Liver (tissue), 9 donors: ENCODE data around the gene UBE3B. TPM values are rescaled to one million over a fixed set of nuclear protein-coding genes. Genes with fewer than 3 reads are reported as not detected.

Experiments used
- DNase-seq: peaks from one replicate; pipeline ENCODE4 v3.0.0-alpha.2; 2017; ENCODE audit warnings: low spot score
- H3K27ac ChIP-seq, 2 donors: one replicate each; pipeline ENCODE4 v1.7.0; 2013; ENCODE audit warnings: inconsistent platforms in 2 of 2, low read length in 2 of 2, control low read depth in 1 of 2, low read depth in 1 of 2, mild to moderate bottlenecking in 1 of 2
- H3K27me3 ChIP-seq, 4 donors: one replicate each; pipeline versions ENCODE4 v1.6.1 to v1.7.0; 2013; ENCODE audit warnings: low read length in 3 of 4, inconsistent platforms in 1 of 4, mild to moderate bottlenecking in 1 of 4, moderate library complexity in 1 of 4; ENCODE audit not compliant: control insufficient read depth in 4 of 4, insufficient read depth in 4 of 4
- H3K36me3 ChIP-seq, 4 donors: one replicate each; pipeline versions ENCODE4 v1.6.1 to v1.7.0; 2013; ENCODE audit warnings: low read length in 3 of 4, mild to moderate bottlenecking in 3 of 4, low read depth in 1 of 4, moderate library complexity in 1 of 4; ENCODE audit not compliant: control insufficient read depth in 4 of 4, insufficient read depth in 3 of 4
- H3K4me1 ChIP-seq, 4 donors: one replicate each; pipeline versions ENCODE4 v1.6.1 to v1.7.0; 2013; ENCODE audit warnings: low read length in 3 of 4, mild to moderate bottlenecking in 3 of 4, moderate library complexity in 1 of 4; ENCODE audit not compliant: control insufficient read depth in 4 of 4, insufficient read depth in 4 of 4
- H3K4me3 ChIP-seq, 3 donors: one replicate each; pipeline versions ENCODE4 v1.6.1 to v1.7.0; 2013; ENCODE audit warnings: low read length in 3 of 3, control low read depth in 1 of 3, low read depth in 1 of 3, mild to moderate bottlenecking in 1 of 3
- H3K9ac ChIP-seq, 2 donors: one replicate each; pipeline ENCODE4 v1.7.0; 2013; ENCODE audit warnings: low read length in 2 of 2, mild to moderate bottlenecking in 2 of 2, moderate library complexity in 2 of 2, control low read depth in 1 of 2, low read depth in 1 of 2
- H3K9me3 ChIP-seq, 4 donors: one replicate each; pipeline versions ENCODE4 v1.6.1 to v1.7.0; 2013; ENCODE audit warnings: low read length in 3 of 4; ENCODE audit not compliant: control insufficient read depth in 4 of 4
- ATF3 ChIP-seq: IDR thresholded peaks from 2 replicates; pipeline ENCODE4 v1.6.1; 2016; ENCODE audit warnings: antibody characterized with exemption
- EGR1 ChIP-seq, 2 donors: IDR thresholded peaks; 2 replicates each; pipeline ENCODE4 v1.6.1; 2016 to 2018; ENCODE audit warnings: antibody characterized with exemption in 2 of 2, low read depth in 2 of 2
- FOXA1 ChIP-seq: IDR thresholded peaks from 2 replicates; pipeline ENCODE4 v1.6.1; 2016; ENCODE audit warnings: antibody characterized with exemption
- FOXA2 ChIP-seq: IDR thresholded peaks from 2 replicates; pipeline ENCODE4 v1.6.1; 2016; ENCODE audit warnings: antibody characterized with exemption
- GABPA ChIP-seq, 2 donors: IDR thresholded peaks in 1 of 2; conservative IDR thresholded peaks in 1 of 2; 2 replicates each; pipeline ENCODE4 v1.6.1; 2016; ENCODE audit warnings: antibody characterized with exemption in 2 of 2, mild to moderate bottlenecking in 1 of 2, moderate library complexity in 1 of 2
- HNF4A ChIP-seq, 2 donors: conservative IDR thresholded peaks; 2 replicates each; pipeline ENCODE4 v1.6.1; 2016; ENCODE audit warnings: antibody characterized with exemption in 2 of 2, mild to moderate bottlenecking in 2 of 2
- HNF4G ChIP-seq: IDR thresholded peaks from 2 replicates; pipeline ENCODE4 v1.6.1; 2016; ENCODE audit warnings: antibody characterized with exemption
- JUND ChIP-seq, 2 donors: IDR thresholded peaks; 2 replicates each; pipeline ENCODE4 v1.6.1; 2016; ENCODE audit warnings: antibody characterized with exemption in 2 of 2
- MAX ChIP-seq: IDR thresholded peaks from 2 replicates; pipeline ENCODE4 v1.6.1; 2016; ENCODE audit warnings: antibody characterized with exemption
- NR2F2 ChIP-seq: IDR thresholded peaks from 2 replicates; pipeline ENCODE4 v1.6.1; 2016; ENCODE audit warnings: antibody characterized with exemption
- RAD21 ChIP-seq, 2 donors: IDR thresholded peaks; 2 replicates each; pipeline ENCODE4 v1.6.1; 2016; ENCODE audit warnings: antibody characterized with exemption in 2 of 2, mild to moderate bottlenecking in 2 of 2
- RXRA ChIP-seq, 2 donors: IDR thresholded peaks; 2 replicates each; pipeline ENCODE4 v1.6.1; 2017 to 2018; ENCODE audit warnings: antibody characterized with exemption in 2 of 2, mild to moderate bottlenecking in 1 of 2
- SP1 ChIP-seq: IDR thresholded peaks from 2 replicates; pipeline ENCODE4 v1.6.1; 2018; ENCODE audit warnings: antibody characterized with exemption, mild to moderate bottlenecking
- TAF1 ChIP-seq: conservative IDR thresholded peaks from 2 replicates; pipeline ENCODE4 v1.6.1; 2016; ENCODE audit warnings: antibody characterized with exemption, mild to moderate bottlenecking
- YY1 ChIP-seq: IDR thresholded peaks from 2 replicates; pipeline ENCODE4 v1.6.1; 2016; ENCODE audit warnings: antibody characterized with exemption, mild to moderate bottlenecking
- WGBS: extraction: QIAGEN DNeasy Blood & Tissue Kit; methylation state at CpG from one replicate; pipeline ENCODE4 v1.1.7; 2013; 5-methylcytosine and 5-hydroxymethylcytosine counted together
- polyA plus RNA-seq, 2 donors: library from polyadenylated mRNA; stranded (reverse) in 1 of 2; unstranded in 1 of 2; fragments of 200-250 nt in 1 of 2; fragments of >200 nt in 1 of 2; fragmentation: Nextera tagmentation in 1 of 2; extraction: Ambion mirVana in 1 of 2; gene quantifications; one replicate each; pipeline versions ENCODE4 v1.2.1 to v1.2.3, GENCODE V29; 2013 to 2015
- total RNA-seq, 2 donors: library from RNA; depleted of rRNA; stranded (reverse); fragments of >200 nt; gene quantifications; one replicate each; pipeline ENCODE4 v1.2.3, GENCODE V29; 2014
- TF ChIP-seq, protein P1 (sequence below): IDR thresholded peaks from 2 replicates; pipeline ENCODE4 v1.6.1; 2016; ENCODE audit warnings: antibody characterized with exemption
- TF ChIP-seq, protein P2 (sequence below): IDR thresholded peaks from 2 replicates; pipeline ENCODE4 v1.6.1; 2016; ENCODE audit warnings: antibody characterized with exemption, mild to moderate bottlenecking
- TF ChIP-seq, protein P3 (sequence below): fragments of 150-350 bp; IDR thresholded peaks from 2 replicates; pipeline ENCODE4 v1.5.1; 2017; ENCODE audit warnings: improper control_type of control experiment, low read depth, low read length; ENCODE audit not compliant: missing input control
- donor health status: healthy.
- donor health status: healthy.
- donor health status: healthy.
- donor health status: healthy.
- donor health status: healthy.

The UBE3B gene
- total and polyA plus RNA-seq, 4 donors = 9.3 to 43.4 (median 24.1) TPM

DNA sequence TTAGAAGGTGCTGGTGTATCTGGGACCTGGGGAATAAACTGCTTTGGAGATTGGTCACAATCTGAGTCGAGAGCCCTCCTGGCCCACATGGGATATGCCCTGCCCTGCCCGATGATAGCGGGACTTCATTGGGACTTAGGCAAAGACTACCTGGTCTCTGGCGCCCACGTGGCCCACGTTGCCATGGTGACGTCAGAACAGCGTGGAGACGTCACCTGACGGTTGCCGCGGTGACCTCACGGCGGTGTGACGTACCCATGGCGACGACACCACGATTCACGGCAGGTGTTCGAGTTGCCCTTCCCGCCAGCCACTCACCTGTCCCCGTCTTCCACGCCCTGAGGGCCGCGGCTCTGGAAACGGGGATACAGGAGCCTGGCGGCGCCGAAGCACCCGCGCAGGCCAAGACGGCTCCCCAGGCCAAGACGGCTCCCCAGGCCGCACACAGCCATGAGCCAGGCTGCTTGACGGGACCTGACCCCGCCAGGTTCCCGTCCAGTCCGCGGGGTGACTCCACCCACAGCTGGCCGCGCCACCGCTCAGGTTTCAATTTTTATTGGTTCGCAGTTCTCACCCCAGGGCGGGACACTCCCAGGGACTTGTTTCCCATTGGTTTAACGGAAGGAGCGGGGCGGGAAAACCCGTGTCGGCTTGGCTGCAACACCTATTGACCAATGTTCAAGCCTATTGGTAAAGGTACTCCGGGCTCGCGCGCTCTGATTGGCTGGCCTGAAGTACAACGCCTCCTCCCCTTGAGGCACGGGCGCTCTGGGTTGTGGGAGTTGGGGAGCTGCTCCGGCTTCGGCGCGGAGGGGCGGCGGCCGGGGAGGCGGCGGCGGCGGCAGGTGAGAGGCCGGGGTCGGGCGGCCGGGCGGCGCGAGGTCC, 95.8 kb downstream of the UBE3B start, which contains the start of the genes MMAB and MVK:
TSS of gene MMAB (minus strand) at position 476 of the 885 bp plus-strand sequence. CDS start at position 452, 24 bp downstream.
TSS of gene MVK (plus strand) at position 766 of the 885 bp plus-strand sequence. CDS start 1,029 bp downstream, outside the sequence.
- WGBS = under 1% methylated on average over 74 of the region's 74 CpGs
- no peaks in the 10 kb centered on the region for H3K9me3 ChIP-seq
- peak; percentile 98 for DNase-seq
- peak in 1 of 2 donors; percentile 23 for TF ChIP-seq RAD21 (IDR thresholded peaks at IDR 0.05)
- TF ChIP-seq RXRA (IDR thresholded peaks at IDR 0.05) = peak; percentile 55 to 56
- TF ChIP-seq, protein P1, sequence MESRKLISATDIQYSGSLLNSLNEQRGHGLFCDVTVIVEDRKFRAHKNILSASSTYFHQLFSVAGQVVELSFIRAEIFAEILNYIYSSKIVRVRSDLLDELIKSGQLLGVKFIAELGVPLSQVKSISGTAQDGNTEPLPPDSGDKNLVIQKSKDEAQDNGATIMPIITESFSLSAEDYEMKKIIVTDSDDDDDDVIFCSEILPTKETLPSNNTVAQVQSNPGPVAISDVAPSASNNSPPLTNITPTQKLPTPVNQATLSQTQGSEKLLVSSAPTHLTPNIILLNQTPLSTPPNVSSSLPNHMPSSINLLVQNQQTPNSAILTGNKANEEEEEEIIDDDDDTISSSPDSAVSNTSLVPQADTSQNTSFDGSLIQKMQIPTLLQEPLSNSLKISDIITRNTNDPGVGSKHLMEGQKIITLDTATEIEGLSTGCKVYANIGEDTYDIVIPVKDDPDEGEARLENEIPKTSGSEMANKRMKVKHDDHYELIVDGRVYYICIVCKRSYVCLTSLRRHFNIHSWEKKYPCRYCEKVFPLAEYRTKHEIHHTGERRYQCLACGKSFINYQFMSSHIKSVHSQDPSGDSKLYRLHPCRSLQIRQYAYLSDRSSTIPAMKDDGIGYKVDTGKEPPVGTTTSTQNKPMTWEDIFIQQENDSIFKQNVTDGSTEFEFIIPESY = peak; percentile 67
- TF ChIP-seq JUND (IDR thresholded peaks at IDR 0.05) = peak; percentile 57 to 71
- TF ChIP-seq GABPA (IDR thresholded peaks at IDR 0.05 in 1 of 2, conservative IDR thresholded peaks at IDR 0.05 in 1 of 2) = peak in 1 of 2 donors; percentile 39
- no peak for TF ChIP-seq ATF3
- TF ChIP-seq NR2F2 = no peak
- no peak for TF ChIP-seq EGR1 (IDR thresholded peaks at IDR 0.05; ENCODE audit: low read depth in 2 of 2)
- peak; percentile 90 for TF ChIP-seq YY1
- no peak for TF ChIP-seq HNF4G
- TF ChIP-seq, protein P2, sequence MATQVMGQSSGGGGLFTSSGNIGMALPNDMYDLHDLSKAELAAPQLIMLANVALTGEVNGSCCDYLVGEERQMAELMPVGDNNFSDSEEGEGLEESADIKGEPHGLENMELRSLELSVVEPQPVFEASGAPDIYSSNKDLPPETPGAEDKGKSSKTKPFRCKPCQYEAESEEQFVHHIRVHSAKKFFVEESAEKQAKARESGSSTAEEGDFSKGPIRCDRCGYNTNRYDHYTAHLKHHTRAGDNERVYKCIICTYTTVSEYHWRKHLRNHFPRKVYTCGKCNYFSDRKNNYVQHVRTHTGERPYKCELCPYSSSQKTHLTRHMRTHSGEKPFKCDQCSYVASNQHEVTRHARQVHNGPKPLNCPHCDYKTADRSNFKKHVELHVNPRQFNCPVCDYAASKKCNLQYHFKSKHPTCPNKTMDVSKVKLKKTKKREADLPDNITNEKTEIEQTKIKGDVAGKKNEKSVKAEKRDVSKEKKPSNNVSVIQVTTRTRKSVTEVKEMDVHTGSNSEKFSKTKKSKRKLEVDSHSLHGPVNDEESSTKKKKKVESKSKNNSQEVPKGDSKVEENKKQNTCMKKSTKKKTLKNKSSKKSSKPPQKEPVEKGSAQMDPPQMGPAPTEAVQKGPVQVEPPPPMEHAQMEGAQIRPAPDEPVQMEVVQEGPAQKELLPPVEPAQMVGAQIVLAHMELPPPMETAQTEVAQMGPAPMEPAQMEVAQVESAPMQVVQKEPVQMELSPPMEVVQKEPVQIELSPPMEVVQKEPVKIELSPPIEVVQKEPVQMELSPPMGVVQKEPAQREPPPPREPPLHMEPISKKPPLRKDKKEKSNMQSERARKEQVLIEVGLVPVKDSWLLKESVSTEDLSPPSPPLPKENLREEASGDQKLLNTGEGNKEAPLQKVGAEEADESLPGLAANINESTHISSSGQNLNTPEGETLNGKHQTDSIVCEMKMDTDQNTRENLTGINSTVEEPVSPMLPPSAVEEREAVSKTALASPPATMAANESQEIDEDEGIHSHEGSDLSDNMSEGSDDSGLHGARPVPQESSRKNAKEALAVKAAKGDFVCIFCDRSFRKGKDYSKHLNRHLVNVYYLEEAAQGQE = peak; percentile 67
- TF ChIP-seq FOXA1 = peak; percentile 31
- peak; percentile 93 for TF ChIP-seq SP1
- peak; percentile 26 for TF ChIP-seq FOXA2
- peak; percentile 32 to 45 for TF ChIP-seq HNF4A (conservative IDR thresholded peaks at IDR 0.05)
- H3K36me3 ChIP-seq = peaks cover 0 to 22% (median 10%) of the 10 kb centered on the region in 4 donors
- H3K27me3 ChIP-seq = no peaks in the 10 kb centered on the region
- peak within 1 kb of the TSS; percentile 73 to 81 (median 77) for H3K4me3 ChIP-seq
- peak within 1 kb of the TSS; percentile 86 to 96 for H3K9ac ChIP-seq
- peaks cover 12 to 74% (median 60%) of the 10 kb centered on the region in 4 donors for H3K4me1 ChIP-seq
- peak within 1 kb of the TSS; percentile 93 to 94 for H3K27ac ChIP-seq

DNA sequence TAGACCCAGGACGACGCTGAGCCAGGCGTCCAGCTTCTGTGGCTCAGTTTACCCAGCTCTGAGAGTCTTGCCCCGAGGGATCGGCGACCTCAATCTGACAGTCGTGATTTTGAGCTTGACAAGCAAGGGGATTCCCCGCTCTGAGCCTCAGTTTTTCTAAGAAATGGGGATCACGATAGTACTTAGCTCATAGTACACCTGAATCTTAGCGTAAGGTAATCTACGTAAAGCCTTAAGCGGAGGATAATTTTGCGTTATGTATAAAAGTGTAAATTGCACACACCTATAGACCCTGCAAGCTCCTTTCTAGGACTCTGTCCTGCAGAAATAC, 96.4 kb downstream of the UBE3B start:
- TF ChIP-seq HNF4G = no peak
- TF ChIP-seq FOXA2 = no peak
- TF ChIP-seq TAF1 = no peak
- no peak for TF ChIP-seq HNF4A (conservative IDR thresholded peaks at IDR 0.05)
- TF ChIP-seq MAX = no peak
- no peak for TF ChIP-seq EGR1 (IDR thresholded peaks at IDR 0.05; ENCODE audit: low read depth in 2 of 2)
- TF ChIP-seq JUND (IDR thresholded peaks at IDR 0.05) = no peak
- TF ChIP-seq GABPA (IDR thresholded peaks at IDR 0.05 in 1 of 2, conservative IDR thresholded peaks at IDR 0.05 in 1 of 2) = no peak
- no peak for TF ChIP-seq FOXA1
- no peak for TF ChIP-seq RAD21 (IDR thresholded peaks at IDR 0.05)
- TF ChIP-seq NR2F2 = no peak
- TF ChIP-seq, protein P3, sequence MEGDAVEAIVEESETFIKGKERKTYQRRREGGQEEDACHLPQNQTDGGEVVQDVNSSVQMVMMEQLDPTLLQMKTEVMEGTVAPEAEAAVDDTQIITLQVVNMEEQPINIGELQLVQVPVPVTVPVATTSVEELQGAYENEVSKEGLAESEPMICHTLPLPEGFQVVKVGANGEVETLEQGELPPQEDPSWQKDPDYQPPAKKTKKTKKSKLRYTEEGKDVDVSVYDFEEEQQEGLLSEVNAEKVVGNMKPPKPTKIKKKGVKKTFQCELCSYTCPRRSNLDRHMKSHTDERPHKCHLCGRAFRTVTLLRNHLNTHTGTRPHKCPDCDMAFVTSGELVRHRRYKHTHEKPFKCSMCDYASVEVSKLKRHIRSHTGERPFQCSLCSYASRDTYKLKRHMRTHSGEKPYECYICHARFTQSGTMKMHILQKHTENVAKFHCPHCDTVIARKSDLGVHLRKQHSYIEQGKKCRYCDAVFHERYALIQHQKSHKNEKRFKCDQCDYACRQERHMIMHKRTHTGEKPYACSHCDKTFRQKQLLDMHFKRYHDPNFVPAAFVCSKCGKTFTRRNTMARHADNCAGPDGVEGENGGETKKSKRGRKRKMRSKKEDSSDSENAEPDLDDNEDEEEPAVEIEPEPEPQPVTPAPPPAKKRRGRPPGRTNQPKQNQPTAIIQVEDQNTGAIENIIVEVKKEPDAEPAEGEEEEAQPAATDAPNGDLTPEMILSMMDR = no peak
- no peak for TF ChIP-seq YY1
- H3K4me1 ChIP-seq = peaks cover 12 to 74% (median 60%) of the 10 kb centered on the region in 4 donors
- H3K4me3 ChIP-seq = peak overlapping the region; percentile 70 to 81 (median 77)
- peak overlapping the region; percentile 86 to 96 for H3K9ac ChIP-seq
- no peaks in the 10 kb centered on the region for H3K27me3 ChIP-seq
- peak overlapping the region; percentile 77 to 82 for H3K27ac ChIP-seq
- peaks cover 0 to 16% (median 13%) of the 10 kb centered on the region in 4 donors for H3K36me3 ChIP-seq
- no peak for DNase-seq
- under 1% methylated on average over 13 of the region's 13 CpGs for WGBS
- no peaks in the 10 kb centered on the region for H3K9me3 ChIP-seq
